ENCODE measurements around the gene SFXN4.

- TF ChIP-seq EZH2phosphoT487 (IDR thresholded peaks at IDR 0.05; ENCODE audit: borderline replicate concordance, low read length) (no peak), CTCF (IDR thresholded peaks at IDR 0.05; ENCODE audit: low read depth, low read length, poor library complexity, severe bottlenecking) (no peak)
Measured at GRCh38 chr10:119153041-119153440, 12.5 kb downstream of the SFXN4 start.

Measured in DOHH2 (cell line).